IPS-18c (cell line): ENCODE results near the gene CACNA1C.

Source experiments
- H3K4me3 ChIP-seq: 2 replicates; pipeline ENCODE4 v1.7.0; 2013; ENCODE audit warnings: low read depth, mild to moderate bottlenecking, low read length, moderate library complexity; ENCODE audit not compliant: insufficient read depth
- H3K9me3 ChIP-seq: one replicate; pipeline ENCODE4 v1.6.1; 2013; ENCODE audit warnings: mild to moderate bottlenecking, low read length, moderate library complexity; ENCODE audit not compliant: control insufficient read depth, insufficient read depth

The CACNA1C gene

DNA sequence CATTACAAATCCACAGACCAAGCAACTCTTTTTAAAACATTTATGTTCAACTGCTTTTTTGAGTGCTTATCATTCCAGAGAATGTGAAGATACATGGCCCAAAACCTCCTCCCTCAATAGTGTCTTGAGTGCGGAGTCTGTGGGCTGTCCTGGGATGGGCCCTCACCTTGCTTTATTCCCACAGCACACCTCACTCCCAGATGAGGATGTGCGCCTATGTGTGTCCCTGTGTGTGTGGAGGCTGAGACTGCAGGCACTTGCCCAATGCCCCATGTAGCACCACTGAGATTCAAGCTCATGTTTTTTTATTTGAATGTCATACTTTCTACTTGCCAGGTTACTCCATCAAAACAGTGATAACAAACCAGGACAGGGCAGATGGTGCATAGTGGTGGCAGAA lies 291.7 kb downstream of the CACNA1C start:
- Histone ChIP-seq H3K9me3 (no peaks in the 10 kb centered on the region), H3K4me3 (no peak overlapping the region)

DNA sequence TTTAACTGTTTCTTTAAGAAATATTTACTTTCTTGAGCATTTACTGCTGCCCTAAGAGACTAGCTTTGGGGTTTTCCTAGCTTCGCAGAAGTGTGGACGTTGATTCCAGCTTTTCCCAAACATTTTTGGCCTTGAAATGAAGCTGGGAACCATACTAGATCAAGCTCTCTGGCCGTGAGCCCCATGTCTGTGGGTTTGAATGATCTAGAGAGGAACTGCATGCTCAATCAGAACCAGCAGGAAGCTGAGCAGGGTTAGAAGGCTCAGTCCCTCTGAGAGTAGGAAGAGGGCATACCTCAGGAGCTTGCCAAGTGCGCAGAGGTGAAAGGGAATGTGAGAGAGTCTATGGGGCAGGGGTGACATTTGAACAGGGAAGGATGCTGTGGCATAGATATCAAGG lies 292.1 kb downstream of the CACNA1C start:
- Histone ChIP-seq H3K4me3 (no peak overlapping the region), H3K9me3 (no peaks in the 10 kb centered on the region)

DNA sequence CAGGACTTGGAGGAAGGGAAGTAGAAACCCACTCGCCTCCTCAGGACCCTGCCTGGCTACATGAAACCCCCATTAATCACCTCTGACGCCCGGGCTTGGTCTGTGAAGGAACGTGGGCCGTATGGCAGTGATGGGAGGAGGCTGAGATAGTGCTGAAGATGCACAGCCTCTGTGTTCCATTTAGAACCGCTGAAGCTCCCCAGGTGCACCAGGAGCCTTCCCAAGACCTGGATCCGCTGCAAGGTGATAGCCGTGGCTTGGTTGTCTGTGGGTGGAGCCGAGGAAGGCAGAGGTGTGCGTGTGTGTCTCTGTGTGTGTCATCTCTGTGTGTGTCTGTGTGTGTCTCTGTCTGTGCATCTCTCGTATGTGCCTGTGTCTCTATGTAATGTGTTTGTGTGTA lies 293.1 kb downstream of the CACNA1C start:
- Histone ChIP-seq H3K9me3 (no peaks in the 10 kb centered on the region), H3K4me3 (no peak overlapping the region)

DNA sequence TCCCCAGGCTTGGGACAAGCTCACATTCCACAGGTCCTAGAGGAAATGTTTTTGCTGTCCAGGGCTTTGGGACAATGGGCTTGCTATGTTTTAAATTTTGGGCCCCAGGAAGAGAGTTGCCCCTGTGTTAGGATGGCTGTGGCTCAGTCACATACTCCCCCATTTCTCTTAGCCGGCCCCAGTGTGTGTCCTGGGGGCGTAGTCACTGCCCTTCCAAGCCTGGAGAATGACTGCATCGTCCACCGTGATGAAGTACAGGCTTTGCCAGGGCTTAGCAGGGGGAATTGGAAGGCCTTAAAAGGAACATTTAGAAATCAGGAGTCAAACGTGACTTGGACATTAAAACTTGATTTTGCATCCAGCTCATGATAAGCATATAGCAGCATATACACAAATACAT lies 293.6 kb downstream of the CACNA1C start:
- Histone ChIP-seq H3K4me3 (no peak overlapping the region), H3K9me3 (no peaks in the 10 kb centered on the region)

DNA sequence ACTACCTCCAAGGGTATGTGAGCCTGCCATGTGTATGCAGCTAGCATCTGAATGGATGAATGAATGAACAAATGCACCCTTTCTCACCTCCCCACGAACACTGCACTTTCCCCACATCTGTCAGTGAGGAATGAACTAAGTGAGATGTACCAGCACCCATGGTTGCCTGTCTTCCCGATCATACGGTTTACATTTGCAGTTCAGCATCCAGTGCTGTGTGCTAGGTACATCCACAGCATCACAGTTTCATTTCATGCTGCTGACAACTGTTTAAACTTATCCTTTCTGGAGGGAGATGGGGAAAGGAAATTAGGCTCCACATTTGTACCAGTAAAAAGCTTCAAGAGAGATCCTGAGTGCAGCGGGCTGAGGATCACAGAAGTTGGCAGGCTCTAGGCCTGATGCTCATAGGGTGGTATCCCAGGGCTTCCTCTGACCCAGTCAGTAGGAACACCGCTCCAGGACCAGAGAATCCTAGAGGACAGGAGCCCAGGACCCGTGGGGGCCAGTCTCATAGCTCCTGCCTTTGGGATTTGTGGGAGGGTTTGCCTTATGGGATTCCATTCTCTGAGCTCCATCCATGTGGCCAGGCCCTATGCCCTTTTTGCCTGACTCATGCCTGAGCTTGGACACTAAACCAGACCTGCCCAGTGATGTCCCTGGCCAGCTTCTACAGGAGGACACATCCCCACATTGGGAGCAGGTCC lies 294.5 kb downstream of the CACNA1C start:
- Histone ChIP-seq H3K4me3 (no peak overlapping the region), H3K9me3 (no peaks in the 10 kb centered on the region)

DNA sequence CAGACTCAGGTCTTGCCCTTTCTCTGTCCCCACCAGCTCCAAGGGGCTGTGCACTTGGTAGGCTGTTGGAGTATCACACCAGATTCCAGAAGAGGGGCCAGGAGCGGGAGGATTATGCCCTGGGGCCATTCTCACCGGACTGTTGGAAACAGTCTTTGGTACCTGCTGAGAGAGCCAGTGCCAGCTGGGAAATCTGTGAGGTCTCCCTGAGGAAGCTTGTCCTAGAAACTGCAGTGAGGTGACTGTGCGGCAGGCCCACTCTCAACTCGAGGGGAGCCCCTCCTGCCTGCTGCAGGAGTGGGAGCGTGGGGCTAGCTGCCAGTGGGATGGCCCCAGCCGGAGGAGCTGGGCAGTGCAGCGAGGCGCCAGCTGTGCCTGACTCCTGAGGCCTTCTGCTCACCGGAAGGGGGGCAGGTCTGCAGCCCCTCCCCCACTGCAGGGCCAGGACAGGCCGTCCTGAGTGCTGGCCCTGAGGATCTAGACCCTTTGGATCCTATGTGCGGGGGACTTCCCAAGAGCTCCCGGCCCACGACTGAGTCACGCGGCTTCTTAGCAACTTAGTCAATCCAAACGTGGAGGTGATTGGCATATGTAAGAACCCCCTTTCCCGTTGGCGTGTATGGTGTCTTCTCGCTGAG lies 295.2 kb downstream of the CACNA1C start:
- H3K4me3 ChIP-seq, result no peak overlapping the region
- no peaks in the 10 kb centered on the region for H3K9me3 ChIP-seq

DNA sequence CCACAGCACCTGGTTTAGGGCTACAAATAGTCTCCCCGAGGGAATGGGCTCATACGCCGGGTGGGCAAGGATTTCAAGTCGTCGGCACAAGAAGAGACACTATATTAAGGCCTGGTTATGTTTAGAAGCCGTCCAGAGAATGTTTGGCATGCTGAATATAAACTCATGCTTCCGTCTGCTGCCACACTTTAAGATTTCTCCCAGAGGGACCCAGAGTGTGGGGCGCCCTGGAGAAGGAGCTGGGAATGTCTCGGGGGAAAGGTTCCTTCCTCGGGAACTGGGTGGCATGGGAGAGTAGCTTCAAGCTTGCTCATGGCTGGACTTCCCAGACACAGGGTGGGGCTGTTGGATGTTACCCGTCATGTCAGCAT lies 295.7 kb downstream of the CACNA1C start:
- Histone ChIP-seq H3K9me3 (no peaks in the 10 kb centered on the region), H3K4me3 (no peak overlapping the region)

DNA sequence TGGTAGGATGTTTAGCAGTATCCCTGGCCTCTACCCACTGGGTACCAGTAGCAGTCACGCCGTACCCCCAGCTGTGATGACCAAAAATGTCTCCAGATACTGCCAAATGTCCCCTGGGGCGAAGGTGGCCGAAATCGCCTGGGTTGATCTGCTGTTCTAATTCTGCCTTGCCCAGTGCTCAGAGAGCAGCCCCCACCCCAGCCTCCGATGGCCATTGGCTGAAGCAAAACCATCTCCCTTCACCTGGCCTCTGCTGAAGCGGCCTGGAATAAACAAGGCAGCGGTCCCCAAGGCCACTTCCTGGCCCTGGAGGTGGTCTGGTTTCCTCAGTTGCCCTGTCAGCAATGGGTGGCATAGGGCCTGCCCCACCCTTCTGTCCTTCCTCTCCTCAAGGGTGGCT lies 298.4 kb downstream of the CACNA1C start:
- no peaks in the 10 kb centered on the region for H3K9me3 ChIP-seq
- no peak overlapping the region for H3K4me3 ChIP-seq

DNA sequence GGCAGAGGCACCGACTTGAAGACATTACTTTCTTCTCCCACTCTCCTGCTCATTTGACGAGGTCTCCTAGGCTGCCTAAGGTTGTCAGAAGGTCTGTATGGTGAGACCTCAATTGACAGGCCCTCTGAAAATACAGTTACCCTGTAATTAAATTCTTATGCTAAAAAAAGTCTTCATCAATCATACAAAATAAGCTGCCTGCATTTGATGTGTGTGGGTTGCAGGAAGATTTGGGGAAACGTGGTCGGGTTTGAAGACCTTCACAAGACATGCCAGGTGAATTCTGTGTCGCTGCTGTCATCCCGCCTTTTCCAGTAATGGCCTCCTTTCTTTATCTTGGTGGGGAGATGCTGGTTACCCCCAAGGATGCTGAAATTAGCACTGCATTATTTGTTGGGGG lies 299.4 kb downstream of the CACNA1C start:
- Histone ChIP-seq H3K4me3 (no peak overlapping the region), H3K9me3 (no peaks in the 10 kb centered on the region)

DNA sequence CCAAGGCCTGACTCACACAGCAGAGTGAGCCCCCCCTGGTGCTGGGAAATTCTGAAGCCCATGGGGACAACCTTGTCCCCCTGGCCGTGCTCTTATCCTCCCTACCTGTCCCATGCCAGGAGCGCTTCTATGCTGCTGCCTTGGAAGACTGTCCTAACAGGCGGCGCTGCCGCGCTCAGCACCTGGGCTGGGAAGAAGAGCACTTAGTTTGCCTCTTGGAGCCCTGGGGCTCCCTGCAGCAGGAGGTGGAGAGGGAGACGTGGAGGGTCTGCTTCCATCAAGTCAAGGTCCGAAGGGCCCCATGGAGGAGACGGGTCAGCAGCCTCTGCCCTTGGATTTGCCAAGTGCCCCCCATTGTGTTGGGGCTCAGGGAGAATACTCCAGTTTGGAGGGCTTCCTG lies 300.5 kb downstream of the CACNA1C start:
- Histone ChIP-seq H3K4me3 (no peak overlapping the region), H3K9me3 (no peaks in the 10 kb centered on the region)

DNA sequence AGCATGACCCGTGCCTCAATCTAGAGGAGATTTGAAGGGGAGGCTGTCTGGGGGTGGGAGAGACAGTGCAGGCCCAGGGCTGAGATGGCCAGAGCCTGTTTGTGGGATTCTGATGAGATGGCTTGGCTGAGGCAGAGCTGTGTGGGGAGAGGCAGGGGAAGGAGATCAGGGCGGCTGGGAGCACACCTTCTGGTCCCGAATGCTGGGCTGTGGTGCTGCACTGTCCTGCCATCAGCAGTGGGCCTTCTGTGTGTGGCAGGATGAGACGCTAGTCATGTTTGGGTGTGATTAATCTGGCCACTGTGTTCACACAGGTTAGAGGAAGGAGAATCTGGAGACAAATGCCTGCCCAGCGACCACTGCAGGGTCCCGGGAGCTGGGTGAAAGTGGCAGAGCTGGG lies 300.9 kb downstream of the CACNA1C start:
- Histone ChIP-seq H3K4me3 (no peak overlapping the region), H3K9me3 (no peaks in the 10 kb centered on the region)

DNA sequence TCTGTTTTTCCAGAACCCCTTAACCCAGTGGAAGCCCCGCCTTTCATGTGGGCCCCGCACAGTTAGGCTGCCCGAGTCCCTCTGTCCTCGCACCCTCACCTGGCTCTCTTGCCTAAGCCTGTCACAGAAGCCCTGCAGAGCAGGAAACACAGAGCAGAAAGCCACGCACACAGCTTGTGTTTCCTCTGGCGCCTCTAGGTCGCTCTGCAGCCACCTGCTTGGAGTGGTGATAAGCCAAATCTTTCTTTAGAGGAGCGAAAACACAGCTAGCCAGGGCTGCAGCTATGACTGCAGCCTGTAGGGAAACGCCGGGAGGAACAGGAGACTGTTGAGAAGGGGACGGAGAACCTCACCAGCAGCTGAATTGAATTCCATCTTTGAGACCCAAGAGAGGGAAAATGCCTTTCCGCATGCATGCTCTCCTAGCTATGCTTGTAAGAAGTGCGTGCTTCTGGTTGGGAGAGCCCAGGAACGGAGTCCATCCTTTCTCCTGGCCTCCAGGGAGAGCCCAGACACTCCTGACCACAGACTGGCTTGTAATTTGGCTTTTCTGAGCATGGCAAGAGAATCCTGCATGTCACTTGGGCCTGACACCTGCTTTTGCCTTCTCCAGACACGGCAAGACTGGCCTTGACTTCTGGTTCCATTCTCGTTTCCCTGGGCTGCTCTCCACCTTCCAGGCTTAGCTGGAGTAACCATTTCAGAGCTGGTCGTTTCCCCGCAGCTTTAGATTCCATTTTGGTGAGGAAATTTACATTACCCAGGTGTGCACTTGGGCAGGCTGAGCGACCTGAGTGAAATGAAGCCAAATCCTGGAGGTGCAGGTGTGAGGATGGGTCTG lies 301.6 kb downstream of the CACNA1C start:
- Histone ChIP-seq H3K9me3 (no peaks in the 10 kb centered on the region), H3K4me3 (no peak overlapping the region)

DNA sequence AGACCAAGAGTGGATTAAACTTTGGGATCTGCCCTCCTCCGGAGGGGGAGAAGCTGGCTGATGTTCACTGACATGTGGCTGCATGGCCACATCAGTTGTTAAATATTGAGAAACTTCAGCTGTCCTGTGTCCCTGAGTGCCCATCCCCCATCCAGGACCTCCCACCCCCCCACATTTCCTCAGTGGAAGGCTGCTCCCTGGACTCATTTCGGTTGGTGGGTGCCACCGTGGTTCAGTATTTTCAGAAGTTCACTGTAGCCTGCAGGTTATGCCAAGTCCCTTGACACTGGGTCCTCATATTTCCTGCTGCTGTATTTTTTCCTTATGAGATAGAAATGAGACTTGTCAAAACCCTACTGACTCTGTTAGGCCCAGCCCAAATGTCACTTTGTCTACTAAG lies 302.4 kb downstream of the CACNA1C start:
- no peak overlapping the region for H3K4me3 ChIP-seq
- H3K9me3 ChIP-seq, result no peaks in the 10 kb centered on the region

DNA sequence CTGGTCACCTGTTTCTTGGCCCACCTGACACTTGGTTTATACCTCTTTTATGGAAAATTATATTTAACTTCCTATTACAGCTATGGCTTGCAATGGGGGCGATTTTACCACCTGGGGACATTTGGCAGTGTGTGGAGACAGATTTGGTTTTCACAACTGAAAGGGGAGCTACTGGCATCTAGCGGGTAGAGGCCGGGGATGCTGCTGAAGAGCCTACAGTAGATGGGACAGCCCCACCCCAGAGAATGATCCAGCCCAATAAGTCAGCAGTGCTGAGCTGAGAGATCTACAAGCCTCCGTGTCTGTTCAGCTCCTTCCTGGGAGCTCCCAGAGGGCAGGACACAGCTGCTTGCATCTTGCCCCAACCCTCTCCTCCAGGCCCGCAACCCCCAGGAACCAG lies 302.8 kb downstream of the CACNA1C start:
- Histone ChIP-seq H3K9me3 (no peaks in the 10 kb centered on the region), H3K4me3 (no peak overlapping the region)

DNA sequence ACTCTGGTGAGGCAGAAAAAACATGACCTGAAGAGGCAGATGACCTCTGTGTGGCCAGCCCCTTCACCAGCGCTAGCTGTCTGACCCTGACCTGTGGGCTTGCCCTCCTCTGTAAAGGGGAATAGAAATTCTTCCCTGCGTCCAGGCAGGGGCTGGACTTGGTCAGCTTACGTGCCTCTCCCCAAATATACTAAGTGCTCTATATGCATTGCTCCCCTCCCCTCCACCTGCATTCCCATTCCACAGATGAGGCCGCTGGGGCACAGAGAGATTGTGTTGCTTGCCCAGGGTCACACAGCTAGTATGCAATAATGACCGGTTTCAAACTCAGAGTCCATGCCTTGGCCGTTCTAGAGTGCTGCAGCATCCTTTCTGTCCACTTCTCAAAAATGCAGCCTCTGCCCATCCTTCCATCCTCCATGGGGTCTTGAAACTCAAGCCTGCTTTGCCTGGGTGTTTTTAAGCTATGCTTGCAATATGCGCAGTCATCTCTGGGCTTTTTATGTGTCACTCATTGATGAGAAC lies 303.9 kb downstream of the CACNA1C start:
- H3K4me3 ChIP-seq, result no peak overlapping the region
- no peaks in the 10 kb centered on the region for H3K9me3 ChIP-seq

DNA sequence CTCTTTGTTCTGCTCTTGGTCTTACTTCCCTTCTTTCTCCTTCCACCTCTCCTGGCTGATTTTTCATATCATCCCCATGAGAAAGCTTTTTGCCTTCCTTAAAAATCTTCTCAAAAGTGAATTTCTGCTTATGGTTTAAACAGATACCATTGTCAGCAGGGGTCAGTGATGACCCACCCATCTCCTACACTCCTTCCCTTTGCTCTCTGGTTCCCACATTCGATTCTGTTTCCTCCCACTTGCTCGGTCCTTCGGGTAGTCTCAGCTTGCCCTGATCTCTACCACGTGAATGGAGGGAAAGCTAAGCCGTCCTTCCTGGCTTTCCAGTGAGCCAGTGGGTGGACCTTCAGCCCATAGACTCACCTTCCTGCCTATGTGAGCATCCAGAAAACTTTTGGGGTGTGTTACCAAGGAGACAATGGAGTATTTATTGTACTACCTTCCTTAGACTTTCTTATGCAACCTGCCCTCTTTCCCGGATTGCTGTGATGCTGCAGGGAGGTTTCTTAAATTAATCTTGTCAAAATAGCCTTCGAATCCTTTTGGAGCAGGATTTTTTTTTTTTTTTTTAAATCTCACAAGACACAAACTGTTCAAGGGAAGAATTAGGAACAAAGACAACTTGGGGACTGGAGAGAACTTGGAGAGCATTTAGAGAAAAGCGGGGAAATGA lies 306.3 kb downstream of the CACNA1C start:
- no peak overlapping the region for H3K4me3 ChIP-seq
- H3K9me3 ChIP-seq, result no peaks in the 10 kb centered on the region

DNA sequence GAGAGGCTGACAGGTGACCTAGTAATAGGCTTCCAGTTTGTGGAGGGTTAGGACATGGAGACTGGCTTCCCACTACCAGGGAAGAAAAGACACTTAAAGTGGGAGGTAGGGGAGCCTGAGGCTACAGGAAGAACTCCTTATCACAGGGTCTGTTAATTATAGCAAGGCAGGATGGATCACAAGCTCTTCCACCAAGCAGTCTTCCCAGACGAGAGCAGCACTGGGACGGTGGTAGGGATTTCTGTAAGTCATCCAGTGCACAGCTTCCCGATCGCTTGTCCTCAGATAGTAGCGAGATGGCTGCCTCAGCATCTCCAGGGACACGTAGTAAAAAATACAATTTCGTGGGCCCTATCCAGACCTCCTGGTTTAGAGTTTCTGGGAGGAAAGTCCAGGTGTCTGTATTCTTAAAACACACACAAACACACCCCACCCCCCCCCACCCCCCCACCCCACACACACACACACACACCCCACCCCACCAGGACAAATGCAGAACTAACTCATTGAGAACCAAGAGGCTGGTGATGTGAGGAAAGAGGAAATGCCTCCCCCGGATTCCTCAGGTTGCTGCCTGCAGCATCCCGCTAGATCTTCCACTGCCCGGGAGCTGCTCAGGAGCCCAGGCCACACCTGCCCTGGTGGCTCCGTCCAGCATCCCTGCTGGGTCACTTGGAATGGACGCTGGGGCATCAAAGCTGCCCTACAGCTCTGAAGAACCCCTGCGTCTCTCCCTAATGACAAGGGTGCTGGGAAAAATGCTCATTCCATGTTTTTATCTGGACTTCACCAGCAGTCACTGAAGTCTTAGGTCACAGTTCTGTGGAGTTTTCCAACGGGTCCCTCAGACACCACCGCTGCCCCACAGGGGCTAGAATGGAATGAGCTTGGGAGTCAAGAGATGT lies 307.2 kb downstream of the CACNA1C start:
- no peak overlapping the region for H3K4me3 ChIP-seq
- no peaks in the 10 kb centered on the region for H3K9me3 ChIP-seq
